ENCODE data around the gene STYK1. TPM values are rescaled to one million over a fixed set of nuclear protein-coding genes. Genes with fewer than 3 reads are reported as not detected.

Gene STYK1
- polyA plus RNA-seq, 1 donor = 0.83 TPM

Other genes starting within 250 kb of the STYK1 start
- not detected for gene KLRC2, start 238.0 kb downstream of the STYK1 start, polyA plus RNA-seq (ENCODE audit: insufficient read length)
- 2.2 TPM for gene KLRC1, start 220.7 kb downstream of the STYK1 start, polyA plus RNA-seq (ENCODE audit: insufficient read length)
- 1.5 TPM for gene EIF2S3B, start 168.2 kb downstream of the STYK1 start, polyA plus RNA-seq (ENCODE audit: insufficient read length)
- gene MAGOHB, start 60.4 kb downstream of the STYK1 start, polyA plus RNA-seq (ENCODE audit: insufficient read length) = 43.7 TPM
- gene YBX3, start 49.3 kb upstream of the STYK1 start, polyA plus RNA-seq (ENCODE audit: insufficient read length) = 233 TPM
- not detected for gene TAS2R7, start 128.6 kb upstream of the STYK1 start, polyA plus RNA-seq (ENCODE audit: insufficient read length)
- gene TAS2R8, start 133.2 kb upstream of the STYK1 start, polyA plus RNA-seq (ENCODE audit: insufficient read length) = not detected
- gene TAS2R9, start 136.1 kb upstream of the STYK1 start, polyA plus RNA-seq (ENCODE audit: insufficient read length) = not detected
- 4.4 TPM for gene TAS2R10, start 152.3 kb upstream of the STYK1 start, polyA plus RNA-seq (ENCODE audit: insufficient read length)
- gene PRR4, start 175.4 kb upstream of the STYK1 start, polyA plus RNA-seq (ENCODE audit: insufficient read length) = 10.7 TPM
- 14.6 TPM for gene PRH1, start 210.2 kb upstream of the STYK1 start, polyA plus RNA-seq (ENCODE audit: insufficient read length)
- 0.12 TPM for gene TAS2R13, start 235.5 kb upstream of the STYK1 start, polyA plus RNA-seq (ENCODE audit: insufficient read length)

Measured in left kidney (tissue), 1 donor.